ENCODE results near the gene DOCK4. TPM values are rescaled to one million over a fixed set of nuclear protein-coding genes. Genes with fewer than 3 reads are reported as not detected.

DOCK4 gene
- total and polyA plus RNA-seq, 2 of the 8 experiments (the other 6 are each of a cell fraction or from before 2014, with no cell fraction given) = 5.1 to 23.6 TPM

DNA sequence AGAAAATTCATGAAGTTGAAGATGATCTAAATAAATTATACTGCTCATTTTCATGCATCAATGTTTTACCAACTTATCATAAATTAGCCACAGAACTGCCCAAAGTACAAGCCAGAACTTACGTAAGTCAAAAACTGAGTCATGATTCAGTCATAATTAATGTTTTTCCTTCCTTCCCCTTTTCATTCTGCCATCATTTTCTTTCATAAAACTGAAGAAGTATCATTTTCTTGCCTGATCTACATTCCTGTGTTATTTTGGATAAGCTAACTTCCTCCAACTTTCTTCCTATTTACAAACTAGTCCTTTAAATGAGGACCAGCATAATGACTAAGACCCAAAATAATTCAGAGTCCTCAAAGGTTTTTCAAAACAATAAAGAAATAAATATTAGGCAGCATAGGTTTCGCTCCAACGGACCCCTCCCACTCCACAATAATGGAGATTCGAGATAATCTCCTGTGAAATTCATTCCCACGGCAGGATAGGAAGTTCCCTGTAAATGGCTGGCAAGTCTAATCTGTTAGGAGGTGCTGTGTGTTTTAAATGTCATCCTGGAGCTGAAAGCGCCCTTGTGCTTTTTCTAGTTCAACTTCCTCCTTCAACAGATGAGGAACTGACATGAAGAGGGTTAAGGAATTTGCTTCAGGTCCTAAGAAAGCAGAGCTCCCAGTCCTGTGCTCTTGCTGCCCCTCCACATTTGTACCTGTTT is 218.9 kb downstream of the DOCK4 start:
- no peak for DNase-seq (ENCODE audit: low read depth in 1 of 2, low spot score in 2 of 2)
- TF ChIP-seq KDM1A (IDR thresholded peaks at IDR 0.05; ENCODE audit: borderline replicate concordance, low read length) = no peak
- no peak for TF ChIP-seq BRCA1 (IDR thresholded peaks at IDR 0.05; ENCODE audit: low read depth, low read length)
- no peak for TF ChIP-seq ATF2 (IDR thresholded peaks at IDR 0.05; ENCODE audit: low read length)
- TF ChIP-seq CREB1 (IDR thresholded peaks at IDR 0.05) = no peak
- no peak for TF ChIP-seq MAX (IDR thresholded peaks at IDR 0.05)
- no peak for TF ChIP-seq ASH2L (IDR thresholded peaks at IDR 0.05; ENCODE audit: low read length)
- no peak for TF ChIP-seq GABPA (IDR thresholded peaks at IDR 0.05; ENCODE audit: borderline replicate concordance, insufficient read depth, low read length)
- no peak for TF ChIP-seq RNF2 (IDR thresholded peaks at IDR 0.05; ENCODE audit: borderline replicate concordance, low read depth, low read length, missing control alignments, poor library complexity, severe bottlenecking)
- TF ChIP-seq TAF7 (optimal IDR thresholded peaks at IDR 0.05; ENCODE audit: borderline replicate concordance, low read depth, low read length) = no peak
- no peak for TF ChIP-seq CBX5 (IDR thresholded peaks at IDR 0.05; ENCODE audit: low read depth, low read length)

More for the DNA sequence above, 218.9 kb downstream of the DOCK4 start:
- no peak overlapping the region for H4K91ac ChIP-seq (replicated peaks; ENCODE audit: insufficient read length, low read length)
- CTCF ChIA-PET (ENCODE audit: partially characterized antibody) = no interaction called here
- H3K79me1 ChIP-seq (ENCODE audit: low read depth, low read length) = no peaks in the 10 kb centered on the region
- no peaks in the 10 kb centered on the region for H4K20me1 ChIP-seq (replicated peaks in 1 of 2; ENCODE audit: control insufficient read depth in 1 of 2, insufficient read depth in 2 of 2, low read length in 2 of 2)
- H2BK120ac ChIP-seq (replicated peaks; ENCODE audit: low read depth, low read length) = no peak overlapping the region
- H2BK20ac ChIP-seq (ENCODE audit: low read length) = no peak overlapping the region
- H2AFZ ChIP-seq (ENCODE audit: low read length) = no peak overlapping the region
- POLR2A ChIA-PET (ENCODE audit: partially characterized antibody) = interaction anchor here (0.6 kb wide), 1 partner anchor 70 kb away, joined by 3 read pairs; no protein-coding TSS in a partner anchor
- no peak overlapping the region for H3K14ac ChIP-seq (ENCODE audit: insufficient read length)
- H4K8ac ChIP-seq (ENCODE audit: extremely low read depth, insufficient read depth, low read length) = no peak overlapping the region
- H3K4me1 ChIP-seq (replicated peaks in 1 of 4; ENCODE audit: control insufficient read depth in 3 of 4, insufficient read depth in 4 of 4, low read length in 3 of 4) = no peaks in the 10 kb centered on the region
- H3K27me3 ChIP-seq (replicated peaks in 1 of 4; ENCODE audit: control insufficient read depth in 3 of 4, extremely low read depth in 1 of 4, insufficient read depth in 3 of 4, low read length in 3 of 4) = no peaks in the 10 kb centered on the region
- H3K23ac ChIP-seq (ENCODE audit: insufficient read length) = no peak overlapping the region
- H2BK15ac ChIP-seq (ENCODE audit: low read length) = no peak overlapping the region
- no peak overlapping the region for H3K27ac ChIP-seq (ENCODE audit: low read depth, low read length)
- no peak overlapping the region for H2BK12ac ChIP-seq (ENCODE audit: low read depth, low read length)
- no peak overlapping the region for H3K4ac ChIP-seq (replicated peaks; ENCODE audit: insufficient read length, low read depth, low read length)
- no peaks in the 10 kb centered on the region; a peak in 2 of 8 replicates for H3K36me3 ChIP-seq (ENCODE audit: control insufficient read depth in 2 of 4, insufficient read depth in 4 of 4, low read length in 3 of 4)
- H4K5ac ChIP-seq (ENCODE audit: insufficient read length, low read depth, low read length) = no peak overlapping the region
- H3K4me2 ChIP-seq (ENCODE audit: insufficient read depth in 1 of 2, low read depth in 2 of 2, low read length in 2 of 2) = no peak overlapping the region
- WGBS, 2 experiments (ENCODE audit: extremely low coverage in 1 of 2, insufficient coverage in 1 of 2, insufficient read length in 1 of 2, insufficient replicate concordance in 2 of 2, low coverage in 1 of 2, low lambda C conversion rate in 2 of 2, missing lambda C conversion rate in 1 of 2) = 87% methylated on average over 6 of the region's 6 CpGs; no CpG with 5 or more reads in 1 of the 2 experiments
- no peaks in the 10 kb centered on the region for H3K79me2 ChIP-seq (ENCODE audit: control insufficient read depth in 1 of 2, insufficient read depth in 2 of 2, low read length in 2 of 2)
- H3K4me3 ChIP-seq (ENCODE audit: extremely low read depth in 1 of 4, insufficient read depth in 2 of 4, low read depth in 3 of 4, low read length in 4 of 4) = no peak overlapping the region
- H2AK5ac ChIP-seq (ENCODE audit: low read depth, low read length) = no peak overlapping the region
- no peak overlapping the region for H3K18ac ChIP-seq (ENCODE audit: extremely low read depth, low read length)
- no peaks in the 10 kb centered on the region for H3K9me3 ChIP-seq (ENCODE audit: insufficient read depth in 2 of 2, low read depth in 1 of 2, low read length in 1 of 2)
- no peak overlapping the region for H3K9ac ChIP-seq (replicated peaks in 1 of 4; ENCODE audit: extremely low read depth in 1 of 4, low read depth in 3 of 4, low read length in 3 of 4)
- FAIRE-seq = no peak
- H3K56ac ChIP-seq (replicated peaks; ENCODE audit: insufficient read length, low read depth, low read length) = no peak overlapping the region
- no peak overlapping the region for H2BK5ac ChIP-seq (ENCODE audit: low read depth, low read length)
- H3K23me2 ChIP-seq (ENCODE audit: low read depth, low read length) = no peaks in the 10 kb centered on the region

Data from H1 (cell line).